ENCODE measurements around the gene MAGI2. TPM values are rescaled to one million over a fixed set of nuclear protein-coding genes. Genes with fewer than 3 reads are reported as not detected.

Gene MAGI2
- total and polyA plus RNA-seq, 2 donors (not counting 3 experiments of a cell fraction or from before 2014, with no cell fraction given), result 0.28 to 6.0 TPM

DNA sequence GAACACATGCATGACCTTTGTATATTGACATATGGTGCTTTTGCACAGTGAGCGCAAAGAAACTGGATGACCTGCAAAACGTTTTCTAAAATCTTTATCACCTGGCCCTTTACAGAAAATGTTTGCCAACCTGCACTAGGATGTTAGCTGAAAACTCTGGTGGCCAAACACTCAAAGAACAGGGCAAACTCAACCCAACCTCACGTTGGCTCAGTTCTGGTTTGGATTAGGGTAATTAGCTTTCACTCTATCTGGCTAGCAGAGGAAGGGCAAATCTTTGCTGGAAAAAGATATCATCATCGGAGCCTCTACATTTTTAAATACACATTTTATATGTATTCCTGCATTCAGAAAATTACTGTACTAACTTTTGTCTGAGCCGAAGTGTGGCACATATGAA is 966.0 kb downstream of the MAGI2 start:
- Histone ChIP-seq H3K4me2 (ENCODE audit: insufficient read depth, low read length) (no peak overlapping the region), H3K36me3 (ENCODE audit: control insufficient read depth in 2 of 2, extremely low read depth in 1 of 2, insufficient read depth in 2 of 2, low read length in 2 of 2) (no peaks in the 10 kb centered on the region), H3K4me1 (ENCODE audit: control insufficient read depth, extremely low read depth, insufficient read depth, low read length) (no peaks in the 10 kb centered on the region), H3K27me3 (ENCODE audit: control insufficient read depth in 2 of 2, insufficient read depth in 2 of 2, low read length in 2 of 2) (no peaks in the 10 kb centered on the region), H3K4me3 (replicated peaks in 1 of 3; ENCODE audit: insufficient read depth in 1 of 3, low read depth in 1 of 3, low read length in 3 of 3) (no peak overlapping the region), H4K20me1 (replicated peaks; ENCODE audit: control insufficient read depth, extremely low read depth, insufficient read depth, low read length) (no peaks in the 10 kb centered on the region), H2AFZ (ENCODE audit: low read depth, low read length) (no peak overlapping the region), H3K79me2 (ENCODE audit: control insufficient read depth, insufficient read depth, low read length) (no peaks in the 10 kb centered on the region), H3K27ac (ENCODE audit: insufficient read depth, low read depth, low read length) (no peak overlapping the region), H3K9ac (replicated peaks; ENCODE audit: extremely low read depth, insufficient read depth, low read length) (no peak overlapping the region), H3K9me3 (replicated peaks; ENCODE audit: control insufficient read depth, insufficient read depth, low read length) (no peaks in the 10 kb centered on the region), H3K9me1 (replicated peaks; ENCODE audit: control insufficient read depth, extremely low read depth, insufficient read depth, low read length) (no peaks in the 10 kb centered on the region)
- dilution Hi-C loops (cut with MboI; ENCODE audit: extremely low pct_ligation_motif_present, low sequenced_read_pairs) (no loop called here), intact Hi-C loops (cut with micrococcal nuclease) (no loop called here)
- ChIA-PET POLR2A (no interaction called here), CTCF (no interaction called here)
- no peak for FAIRE-seq
- no peak for DNase-seq (ENCODE audit: low read depth, low spot score)
- TF ChIP-seq, protein P1, sequence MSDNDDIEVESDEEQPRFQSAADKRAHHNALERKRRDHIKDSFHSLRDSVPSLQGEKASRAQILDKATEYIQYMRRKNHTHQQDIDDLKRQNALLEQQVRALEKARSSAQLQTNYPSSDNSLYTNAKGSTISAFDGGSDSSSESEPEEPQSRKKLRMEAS (IDR thresholded peaks at IDR 0.05; ENCODE audit: insufficient read depth, insufficient read length), result no peak
- no peak for TF ChIP-seq MYC (IDR thresholded peaks at IDR 0.05; ENCODE audit: low read depth, low read length)
- TF ChIP-seq, protein P2, sequence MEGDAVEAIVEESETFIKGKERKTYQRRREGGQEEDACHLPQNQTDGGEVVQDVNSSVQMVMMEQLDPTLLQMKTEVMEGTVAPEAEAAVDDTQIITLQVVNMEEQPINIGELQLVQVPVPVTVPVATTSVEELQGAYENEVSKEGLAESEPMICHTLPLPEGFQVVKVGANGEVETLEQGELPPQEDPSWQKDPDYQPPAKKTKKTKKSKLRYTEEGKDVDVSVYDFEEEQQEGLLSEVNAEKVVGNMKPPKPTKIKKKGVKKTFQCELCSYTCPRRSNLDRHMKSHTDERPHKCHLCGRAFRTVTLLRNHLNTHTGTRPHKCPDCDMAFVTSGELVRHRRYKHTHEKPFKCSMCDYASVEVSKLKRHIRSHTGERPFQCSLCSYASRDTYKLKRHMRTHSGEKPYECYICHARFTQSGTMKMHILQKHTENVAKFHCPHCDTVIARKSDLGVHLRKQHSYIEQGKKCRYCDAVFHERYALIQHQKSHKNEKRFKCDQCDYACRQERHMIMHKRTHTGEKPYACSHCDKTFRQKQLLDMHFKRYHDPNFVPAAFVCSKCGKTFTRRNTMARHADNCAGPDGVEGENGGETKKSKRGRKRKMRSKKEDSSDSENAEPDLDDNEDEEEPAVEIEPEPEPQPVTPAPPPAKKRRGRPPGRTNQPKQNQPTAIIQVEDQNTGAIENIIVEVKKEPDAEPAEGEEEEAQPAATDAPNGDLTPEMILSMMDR (IDR thresholded peaks at IDR 0.05; ENCODE audit: extremely low read depth in 1 of 2, insufficient read depth in 1 of 2, low read depth in 1 of 2, low read length in 2 of 2), result no peak
- TF ChIP-seq EZH2 (IDR thresholded peaks at IDR 0.05; ENCODE audit: borderline replicate concordance, low read depth, low read length, severe bottlenecking), result no peak
- no peak for TF ChIP-seq FOS (IDR thresholded peaks at IDR 0.05; ENCODE audit: borderline replicate concordance, insufficient read depth, low read length)
- no peak for TF ChIP-seq GATA2 (IDR thresholded peaks at IDR 0.05; ENCODE audit: insufficient read depth, insufficient read length, low read depth, low read length)
- no TSS peak for BruUV-seq (replicated peaks)
